GM21381 (cell line): ENCODE results near the gene PRPF6.
A peak's percentile ranks its signal among the peaks of the same experiment; 100 is the strongest.

Source experiments
- ATAC-seq: cut with Tn5 transposase; IDR thresholded peaks from one replicate; pipeline ENCODE4 v1.9.1; 2021; ENCODE audit warnings: mild to moderate bottlenecking, moderate library complexity; ENCODE audit not compliant: unreplicated experiment

The PRPF6 gene

DNA sequence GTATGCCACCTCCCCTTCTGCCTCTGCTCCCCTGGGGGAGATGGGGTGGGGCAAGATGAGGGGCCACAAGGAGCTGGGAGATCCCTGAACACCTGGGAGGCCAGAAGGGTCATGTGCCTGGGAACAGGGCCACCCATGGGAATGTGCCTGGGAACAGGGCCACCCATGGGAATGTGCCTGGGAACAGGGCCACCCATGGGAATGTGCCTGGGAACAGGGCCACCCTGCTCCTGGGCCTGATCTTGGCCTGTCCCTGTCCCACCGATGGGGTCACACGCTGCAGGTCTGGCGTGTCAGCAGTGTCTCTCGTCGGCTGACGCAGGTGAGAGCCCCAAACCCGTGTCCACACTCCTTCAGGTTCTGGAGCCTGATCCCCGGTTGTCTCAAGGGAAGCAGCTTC is 94.0 kb downstream of the PRPF6 start:
- no peak for ATAC-seq

DNA sequence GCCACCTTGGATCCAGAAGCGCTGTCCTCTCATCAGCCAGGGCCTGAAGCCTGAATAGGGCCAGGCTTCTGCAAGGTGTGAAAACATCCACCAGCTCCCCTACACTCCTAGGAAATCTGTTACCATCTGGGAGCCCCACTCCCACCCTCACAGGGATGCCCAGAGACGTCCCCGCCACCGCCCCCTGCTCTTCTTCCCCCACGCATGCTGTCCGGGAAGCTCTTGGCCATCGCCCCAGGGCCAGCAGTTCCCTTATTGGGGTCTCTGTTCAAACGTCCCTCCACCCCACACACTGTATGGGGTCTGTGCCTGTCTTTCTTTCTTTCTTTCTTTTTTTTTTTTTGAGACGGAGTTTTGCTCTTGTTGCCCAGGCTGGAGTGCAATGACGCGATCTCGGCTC is 94.6 kb downstream of the PRPF6 start:
- ATAC-seq = no peak

DNA sequence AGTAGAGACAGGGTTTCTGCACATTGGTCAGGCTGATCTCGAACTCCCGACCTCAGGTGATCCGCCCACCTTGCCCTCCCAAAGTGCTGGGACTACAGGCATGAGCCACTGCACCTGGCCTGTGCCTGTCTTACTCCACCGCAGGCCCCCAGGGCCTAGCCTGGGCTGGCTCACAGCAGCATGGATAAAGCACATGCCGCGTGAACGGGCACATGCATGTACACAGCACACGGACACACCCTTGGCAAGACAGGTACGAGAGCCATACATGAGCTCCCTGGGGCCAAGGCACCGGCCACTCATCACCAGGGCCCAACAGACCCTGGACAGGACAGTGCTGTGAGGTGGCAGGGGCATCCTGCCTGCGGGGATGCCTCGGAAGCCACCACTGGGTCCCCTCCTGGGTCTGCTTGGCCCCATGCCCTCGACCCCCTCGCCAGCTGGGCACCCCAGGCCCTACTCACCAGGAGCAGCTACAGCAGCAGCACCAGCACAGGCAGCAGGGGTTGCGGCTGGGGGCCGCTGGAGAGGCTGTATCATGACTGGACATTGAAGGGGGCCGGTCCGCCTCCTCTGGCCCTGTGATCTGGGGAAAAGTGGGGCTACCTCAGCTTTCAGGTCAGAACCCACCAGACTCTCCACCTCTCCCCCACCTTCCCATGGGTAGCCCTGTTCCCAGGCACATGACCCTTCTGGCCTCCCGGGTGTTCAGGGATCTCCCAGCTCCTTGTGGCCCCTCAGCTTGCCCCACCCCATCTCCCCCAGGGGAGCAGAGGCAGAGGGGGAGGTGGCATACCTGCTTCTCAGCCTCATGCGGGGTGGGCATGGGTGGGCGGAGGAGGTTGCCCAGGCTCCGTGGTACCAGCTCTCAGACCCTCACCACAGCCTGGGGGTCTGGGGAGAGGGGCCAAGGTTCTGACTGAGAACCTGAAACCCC is 95.4 kb downstream of the PRPF6 start:
- ATAC-seq = no peak

DNA sequence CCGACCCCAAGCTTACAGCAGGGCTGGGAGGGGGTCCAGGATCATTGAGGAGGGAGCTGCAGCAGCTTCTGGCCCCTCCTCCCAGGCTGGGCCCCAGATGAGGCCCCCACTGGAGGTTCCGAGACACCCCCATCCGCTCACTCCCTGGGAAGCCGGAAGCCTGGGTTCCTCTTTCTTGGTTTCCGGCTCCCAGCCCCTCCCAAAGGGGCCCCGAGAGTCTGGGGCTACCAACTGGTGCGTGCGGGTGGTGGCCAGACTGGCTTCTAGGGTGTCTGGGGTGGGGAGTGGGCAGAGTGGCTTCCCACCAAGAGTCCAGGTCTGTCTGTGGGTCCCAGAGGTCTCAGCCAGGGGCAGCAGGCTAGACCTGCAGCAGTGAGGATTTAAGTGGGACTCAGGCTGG is 96.2 kb downstream of the PRPF6 start:
- no peak for ATAC-seq

GRCh38 chr20:64077541-64077875 is 96.6 kb downstream of the PRPF6 start:
- no peak for ATAC-seq

DNA sequence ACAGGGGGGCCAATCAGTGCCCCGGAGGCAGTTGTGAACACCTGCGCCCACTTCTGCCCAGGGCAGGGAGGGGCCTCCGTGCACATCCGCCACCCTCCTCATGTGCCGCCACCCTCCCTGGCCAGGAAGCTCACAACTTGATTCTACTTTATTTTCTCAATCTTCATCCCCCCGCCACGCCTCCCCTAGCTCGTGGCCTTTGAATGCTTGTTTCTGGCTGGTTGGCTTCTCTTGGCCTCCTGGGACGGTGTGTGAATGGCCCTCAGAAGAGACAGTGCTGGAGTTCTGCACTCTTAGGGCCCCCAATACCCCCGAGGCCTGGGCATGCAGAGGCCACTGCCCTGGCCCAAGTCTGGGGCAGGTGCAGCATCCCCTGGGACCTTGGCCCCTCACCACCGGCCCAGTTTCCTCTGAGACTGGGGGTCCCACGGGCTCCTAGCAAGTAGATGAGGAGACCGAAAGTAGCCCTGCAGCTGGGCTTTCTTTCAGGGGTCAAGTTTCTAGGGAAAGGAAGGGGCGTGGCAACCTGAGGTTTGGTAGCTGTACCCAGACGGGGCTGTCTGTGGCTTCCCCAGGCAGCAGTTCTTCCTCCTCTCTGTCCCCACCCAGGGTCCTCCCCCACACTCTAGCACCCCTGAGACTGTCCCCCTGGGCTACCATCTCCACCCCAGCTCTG is 97.1 kb downstream of the PRPF6 start:
- no peak for ATAC-seq

- ATAC-seq = no peak
Observed at GRCh38 chr20:64078934-64079272, 98.0 kb downstream of the PRPF6 start.

DNA sequence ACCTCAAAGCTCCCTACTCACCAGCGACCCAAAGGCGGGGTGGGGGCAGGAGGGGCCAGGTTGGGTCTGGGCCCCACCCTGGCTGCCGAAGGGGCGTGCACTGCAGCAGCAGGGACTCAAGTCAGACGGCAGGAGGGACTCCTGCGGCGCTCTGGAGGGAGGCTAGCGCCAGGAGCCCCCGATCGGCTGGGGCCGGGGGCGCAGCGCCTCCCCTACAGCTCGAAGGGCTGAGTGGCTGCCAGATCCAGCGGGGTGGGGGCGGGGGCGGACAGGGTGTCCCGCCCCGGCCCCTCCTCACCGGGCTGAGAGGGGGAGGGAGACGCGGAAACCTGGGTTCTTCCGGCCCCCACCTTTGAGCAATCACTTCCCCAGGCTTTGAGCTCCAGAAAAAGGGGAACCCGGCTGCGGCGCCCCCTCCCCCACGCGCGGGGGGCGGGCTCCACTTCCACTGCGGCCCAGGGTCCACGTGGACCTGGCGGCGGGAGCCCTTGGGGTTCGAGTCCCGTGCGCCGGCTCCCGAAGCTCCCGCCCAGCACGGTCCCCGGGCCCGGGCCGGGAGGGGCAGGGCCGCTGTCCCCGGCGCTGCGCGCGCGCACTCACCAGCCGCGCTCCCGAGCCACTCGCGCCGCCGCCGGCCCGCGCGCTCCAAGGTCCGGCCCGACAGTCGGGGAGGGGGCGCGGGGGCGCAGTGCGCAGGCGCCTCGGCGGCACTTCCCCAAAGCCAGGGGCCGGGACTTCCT is 98.5 kb downstream of the PRPF6 start, which contains the start of gene RGS19:
RGS19 (minus strand) TSS at position 246 of the 740 bp plus-strand sequence. CDS start 2,632 bp downstream, outside the sequence.
- peak; percentile 44 for ATAC-seq

DNA sequence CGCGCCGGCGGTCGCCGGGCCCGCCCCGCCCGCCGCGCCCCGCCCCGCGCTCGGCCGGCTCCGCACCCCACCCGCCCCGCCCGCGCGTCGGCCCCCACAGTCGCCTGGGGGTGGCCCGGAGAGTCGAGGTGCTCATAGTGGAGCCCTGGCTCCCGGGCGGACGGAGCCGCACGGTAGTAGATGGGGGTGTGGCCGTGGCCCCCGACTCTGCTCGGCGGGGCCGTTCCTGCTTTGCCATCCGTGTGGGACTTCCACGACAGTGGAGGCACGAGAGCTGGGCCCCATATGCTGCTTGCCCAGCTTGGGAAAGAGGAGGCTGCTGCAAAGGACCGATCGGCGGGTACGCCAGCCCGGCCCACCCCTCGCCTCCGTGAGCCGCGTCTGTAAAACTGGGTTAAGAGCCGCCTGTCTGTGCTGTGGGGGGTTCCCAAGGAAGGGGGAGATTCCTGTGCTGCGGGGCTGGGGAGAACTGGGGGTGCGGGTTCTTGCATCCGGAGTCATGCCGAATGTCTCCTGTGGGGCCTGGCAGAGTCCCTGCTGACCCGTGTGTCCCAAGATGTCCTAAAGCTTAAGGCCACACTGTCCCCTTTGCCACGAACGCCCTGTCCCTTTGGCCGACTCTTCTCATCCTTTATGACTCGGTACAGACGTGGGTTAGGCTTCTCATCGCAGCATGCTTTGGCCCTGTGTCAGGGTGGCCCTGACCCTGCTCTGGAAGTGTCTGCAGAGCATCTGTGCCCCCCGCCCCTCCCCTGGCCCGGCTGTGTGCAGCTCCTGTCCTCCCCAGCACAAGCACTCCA is 99.3 kb downstream of the PRPF6 start, which contains the start of gene OPRL1:
OPRL1 (plus strand) TSS at position 70 of the 800 bp plus-strand sequence. CDS start 12,639 bp downstream, outside the sequence.
- no peak for ATAC-seq

GRCh38 chr20:64080813-64081623 is 100.1 kb downstream of the PRPF6 start:
- ATAC-seq = no peak

DNA sequence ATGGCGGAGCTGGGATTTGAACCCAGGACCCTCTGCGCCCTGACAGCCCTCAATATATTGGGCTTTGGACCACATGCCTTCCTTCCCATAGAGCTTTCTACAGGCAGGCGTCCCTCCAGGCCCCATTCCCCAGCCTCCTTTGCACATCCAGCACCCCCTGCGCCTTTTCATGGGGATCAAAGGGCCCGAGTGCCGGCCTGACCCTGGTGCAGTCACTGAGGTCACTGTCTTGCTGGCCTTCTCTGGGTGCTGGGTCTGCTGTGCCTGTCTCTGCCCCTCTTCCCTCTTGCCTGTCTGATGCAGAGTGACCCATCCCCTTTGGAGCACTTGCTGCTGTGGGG is 100.7 kb downstream of the PRPF6 start:
- ATAC-seq = no peak

DNA sequence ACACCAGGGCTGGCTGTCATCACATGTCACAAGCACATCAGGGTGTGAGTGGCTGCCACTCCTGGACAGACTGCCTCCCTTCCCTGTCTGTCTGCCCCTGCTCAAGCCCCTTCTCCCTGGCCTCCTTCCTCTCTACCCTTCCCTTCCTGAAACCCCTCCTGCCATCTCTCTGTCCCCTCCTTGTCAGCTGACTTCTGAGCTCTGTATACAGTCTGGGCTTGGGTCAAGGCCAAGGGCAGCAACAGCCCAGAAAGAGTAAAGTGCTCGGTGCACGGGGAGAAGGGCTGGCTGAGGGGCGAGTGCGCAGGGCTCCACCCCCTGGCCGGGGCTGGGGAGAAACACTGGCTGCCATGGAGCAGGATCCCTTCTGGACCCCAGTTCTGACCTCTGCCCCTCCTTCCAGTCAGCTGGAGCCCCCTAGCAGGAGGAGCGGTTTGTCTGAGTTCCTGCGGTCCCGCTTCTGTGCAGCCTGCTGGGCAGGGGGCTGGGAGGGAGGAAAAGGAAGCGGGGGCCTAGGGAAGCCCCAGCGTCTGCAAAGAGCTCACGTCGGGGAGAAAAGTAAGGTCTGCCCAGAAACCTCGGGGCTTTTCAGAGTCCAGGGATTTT is 101.3 kb downstream of the PRPF6 start:
- no peak for ATAC-seq
